ENCODE results near the gene LUC7L2.
"Not testable (repeated sequence)": the region's sequence is repeated elsewhere in the genome, so short reads cannot be mapped to it uniquely, and the experiment has no call there.

The LUC7L2 gene

GRCh38 chr7:139423091-139423490 is 63.4 kb downstream of the LUC7L2 start:
- no peak for DNase-seq (ENCODE audit: extremely low read depth, insufficient read length)
- no peak for TF ChIP-seq CTCF (IDR thresholded peaks at IDR 0.05; ENCODE audit: insufficient read depth, low read length, poor library complexity, severe bottlenecking)
- peaks cover 6% of the 10 kb centered on the region for H3K36me3 ChIP-seq (ENCODE audit: control insufficient read depth, insufficient read depth, low read length)
- no peak overlapping the region for H3K4me3 ChIP-seq (replicated peaks; ENCODE audit: low read depth, low read length)
- no peaks in the 10 kb centered on the region for H3K27me3 ChIP-seq (replicated peaks; ENCODE audit: control insufficient read depth, insufficient read depth, low read length)

- H3K4me3 ChIP-seq (replicated peaks; ENCODE audit: low read depth, low read length), result no peak overlapping the region
- TF ChIP-seq CTCF (IDR thresholded peaks at IDR 0.05; ENCODE audit: insufficient read depth, low read length, poor library complexity, severe bottlenecking), result no peak
- H3K27me3 ChIP-seq (replicated peaks; ENCODE audit: control insufficient read depth, insufficient read depth, low read length), result no peaks in the 10 kb centered on the region
- DNase-seq (ENCODE audit: extremely low read depth, insufficient read length), result no peak
- peaks cover 6% of the 10 kb centered on the region for H3K36me3 ChIP-seq (ENCODE audit: control insufficient read depth, insufficient read depth, low read length)
Observed at GRCh38 chr7:139424004-139424403, 64.3 kb downstream of the LUC7L2 start.

- H3K36me3 ChIP-seq (ENCODE audit: control insufficient read depth, insufficient read depth, low read length); H3K27me3 ChIP-seq (replicated peaks; ENCODE audit: control insufficient read depth, insufficient read depth, low read length); H3K4me3 ChIP-seq (replicated peaks; ENCODE audit: low read depth, low read length); DNase-seq (ENCODE audit: extremely low read depth, insufficient read length): not testable (repeated sequence)
Observed at GRCh38 chr7:139425701-139426100, 66.0 kb downstream of the LUC7L2 start.

GRCh38 chr7:139426258-139427028 is 66.7 kb downstream of the LUC7L2 start:
- Histone ChIP-seq H3K27me3 (replicated peaks; ENCODE audit: control insufficient read depth, insufficient read depth, low read length) (no peaks in the 10 kb centered on the region), H3K4me3 (replicated peaks; ENCODE audit: low read depth, low read length) (no peak overlapping the region), H3K36me3 (ENCODE audit: control insufficient read depth, insufficient read depth, low read length) (peaks cover 4% of the 10 kb centered on the region)
- no peak for TF ChIP-seq CTCF (IDR thresholded peaks at IDR 0.05; ENCODE audit: insufficient read depth, low read length, poor library complexity, severe bottlenecking)
- no peak for DNase-seq (ENCODE audit: extremely low read depth, insufficient read length)

- H3K36me3 ChIP-seq (ENCODE audit: control insufficient read depth, insufficient read depth, low read length), result peaks cover 4% of the 10 kb centered on the region
- no peak for TF ChIP-seq CTCF (IDR thresholded peaks at IDR 0.05; ENCODE audit: insufficient read depth, low read length, poor library complexity, severe bottlenecking)
Observed at GRCh38 chr7:139427029-139427420, 67.3 kb downstream of the LUC7L2 start.

GRCh38 chr7:139427788-139428187 is 68.1 kb downstream of the LUC7L2 start:
- H3K4me3 ChIP-seq (replicated peaks; ENCODE audit: low read depth, low read length), result no peak overlapping the region
- no peak for DNase-seq (ENCODE audit: extremely low read depth, insufficient read length)

More at GRCh38 chr7:139427029-139427420, 67.3 kb downstream of the LUC7L2 start:
- H3K27me3 ChIP-seq (replicated peaks; ENCODE audit: control insufficient read depth, insufficient read depth, low read length), result no peaks in the 10 kb centered on the region
- H3K4me3 ChIP-seq (replicated peaks; ENCODE audit: low read depth, low read length), result no peak overlapping the region
- DNase-seq (ENCODE audit: extremely low read depth, insufficient read length), result no peak

GRCh38 chr7:139429735-139430134 is 70.0 kb downstream of the LUC7L2 start:
- not testable (repeated sequence) for H3K36me3 ChIP-seq (ENCODE audit: control insufficient read depth, insufficient read depth, low read length); H3K27me3 ChIP-seq (replicated peaks; ENCODE audit: control insufficient read depth, insufficient read depth, low read length)

More at GRCh38 chr7:139427788-139428187, 68.1 kb downstream of the LUC7L2 start:
- peaks cover 4% of the 10 kb centered on the region for H3K36me3 ChIP-seq (ENCODE audit: control insufficient read depth, insufficient read depth, low read length)
- H3K27me3 ChIP-seq (replicated peaks; ENCODE audit: control insufficient read depth, insufficient read depth, low read length), result no peaks in the 10 kb centered on the region
- TF ChIP-seq CTCF (IDR thresholded peaks at IDR 0.05; ENCODE audit: insufficient read depth, low read length, poor library complexity, severe bottlenecking), result no peak

More at GRCh38 chr7:139429735-139430134, 70.0 kb downstream of the LUC7L2 start:
- H3K4me3 ChIP-seq (replicated peaks; ENCODE audit: low read depth, low read length); DNase-seq (ENCODE audit: extremely low read depth, insufficient read length): not testable (repeated sequence)
